Measurements from ENCODE around the gene BICC1.

The BICC1 gene

GRCh38 chr10:58795560-58795959 lies 282.9 kb downstream of the BICC1 start:
- TF ChIP-seq POLR2AphosphoS5 (IDR thresholded peaks at IDR 0.05; ENCODE audit: low read depth, low read length), result no peak
- no peak for TF ChIP-seq TAF1 (IDR thresholded peaks at IDR 0.05; ENCODE audit: borderline replicate concordance, insufficient read depth, low read length)
- no peak for TF ChIP-seq SIN3A (IDR thresholded peaks at IDR 0.05; ENCODE audit: borderline replicate concordance, insufficient read depth, low read length)
- no peak for TF ChIP-seq REST (IDR thresholded peaks at IDR 0.05; ENCODE audit: insufficient read depth in 1 of 2, low read depth in 2 of 2, low read length in 2 of 2)
- no peak for TF ChIP-seq FOXP2 (optimal IDR thresholded peaks at IDR 0.05; ENCODE audit: borderline replicate concordance, extremely low read depth, extremely low read length, insufficient read depth)

GRCh38 chr10:58796242-58796641 lies 283.6 kb downstream of the BICC1 start:
- no peak for TF ChIP-seq POLR2AphosphoS5 (IDR thresholded peaks at IDR 0.05; ENCODE audit: low read depth, low read length)
- no peak for TF ChIP-seq REST (IDR thresholded peaks at IDR 0.05; ENCODE audit: insufficient read depth in 1 of 2, low read depth in 2 of 2, low read length in 2 of 2)
- TF ChIP-seq SIN3A (IDR thresholded peaks at IDR 0.05; ENCODE audit: borderline replicate concordance, insufficient read depth, low read length), result no peak
- no peak for TF ChIP-seq TAF1 (IDR thresholded peaks at IDR 0.05; ENCODE audit: borderline replicate concordance, insufficient read depth, low read length)
- TF ChIP-seq FOXP2 (optimal IDR thresholded peaks at IDR 0.05; ENCODE audit: borderline replicate concordance, extremely low read depth, extremely low read length, insufficient read depth), result no peak

GRCh38 chr10:58796824-58797223 lies 284.2 kb downstream of the BICC1 start:
- TF ChIP-seq TAF1 (IDR thresholded peaks at IDR 0.05; ENCODE audit: borderline replicate concordance, insufficient read depth, low read length), result no peak
- no peak for TF ChIP-seq REST (IDR thresholded peaks at IDR 0.05; ENCODE audit: insufficient read depth in 1 of 2, low read depth in 2 of 2, low read length in 2 of 2)
- TF ChIP-seq FOXP2 (optimal IDR thresholded peaks at IDR 0.05; ENCODE audit: borderline replicate concordance, extremely low read depth, extremely low read length, insufficient read depth), result no peak
- no peak for TF ChIP-seq POLR2AphosphoS5 (IDR thresholded peaks at IDR 0.05; ENCODE audit: low read depth, low read length)
- no peak for TF ChIP-seq SIN3A (IDR thresholded peaks at IDR 0.05; ENCODE audit: borderline replicate concordance, insufficient read depth, low read length)

- TF ChIP-seq SIN3A (IDR thresholded peaks at IDR 0.05; ENCODE audit: borderline replicate concordance, insufficient read depth, low read length), result no peak
- no peak for TF ChIP-seq POLR2AphosphoS5 (IDR thresholded peaks at IDR 0.05; ENCODE audit: low read depth, low read length)
Measured at GRCh38 chr10:58797356-58797755, 284.7 kb downstream of the BICC1 start.

GRCh38 chr10:58802047-58802446 lies 289.4 kb downstream of the BICC1 start:
- no peak for TF ChIP-seq TAF1 (IDR thresholded peaks at IDR 0.05; ENCODE audit: borderline replicate concordance, insufficient read depth, low read length)
- TF ChIP-seq REST (IDR thresholded peaks at IDR 0.05; ENCODE audit: insufficient read depth in 1 of 2, low read depth in 2 of 2, low read length in 2 of 2), result no peak
- no peak for TF ChIP-seq FOXP2 (optimal IDR thresholded peaks at IDR 0.05; ENCODE audit: borderline replicate concordance, extremely low read depth, extremely low read length, insufficient read depth)
- TF ChIP-seq POLR2AphosphoS5 (IDR thresholded peaks at IDR 0.05; ENCODE audit: low read depth, low read length), result no peak
- TF ChIP-seq SIN3A (IDR thresholded peaks at IDR 0.05; ENCODE audit: borderline replicate concordance, insufficient read depth, low read length), result no peak
